Measurements from ENCODE around the gene LACRT.

The LACRT gene

DNA sequence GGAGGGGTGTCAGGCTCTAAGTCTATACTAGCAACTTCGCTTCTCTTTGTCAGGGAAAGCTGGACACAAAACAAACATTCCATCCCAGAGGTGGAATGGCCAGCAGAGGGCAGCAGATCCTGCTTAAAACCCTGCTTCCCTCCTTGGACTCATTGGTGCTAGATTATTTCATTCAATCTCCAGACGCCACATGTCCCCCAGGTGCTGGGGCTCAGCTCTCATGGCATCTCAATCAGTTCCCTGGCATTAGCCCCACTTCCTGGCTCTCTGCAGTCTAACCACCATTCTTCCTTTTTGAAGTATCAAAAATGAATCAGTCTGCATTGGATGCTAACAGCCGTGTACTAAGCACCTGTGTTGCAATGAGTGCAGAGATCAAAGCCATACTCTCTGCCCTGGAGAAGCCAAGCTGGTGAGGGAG is 38.2 kb downstream of the LACRT start:
- no peak for TF ChIP-seq TAF1 (IDR thresholded peaks at IDR 0.05; ENCODE audit: borderline replicate concordance, insufficient read depth, low read length)
- TF ChIP-seq, protein P1, sequence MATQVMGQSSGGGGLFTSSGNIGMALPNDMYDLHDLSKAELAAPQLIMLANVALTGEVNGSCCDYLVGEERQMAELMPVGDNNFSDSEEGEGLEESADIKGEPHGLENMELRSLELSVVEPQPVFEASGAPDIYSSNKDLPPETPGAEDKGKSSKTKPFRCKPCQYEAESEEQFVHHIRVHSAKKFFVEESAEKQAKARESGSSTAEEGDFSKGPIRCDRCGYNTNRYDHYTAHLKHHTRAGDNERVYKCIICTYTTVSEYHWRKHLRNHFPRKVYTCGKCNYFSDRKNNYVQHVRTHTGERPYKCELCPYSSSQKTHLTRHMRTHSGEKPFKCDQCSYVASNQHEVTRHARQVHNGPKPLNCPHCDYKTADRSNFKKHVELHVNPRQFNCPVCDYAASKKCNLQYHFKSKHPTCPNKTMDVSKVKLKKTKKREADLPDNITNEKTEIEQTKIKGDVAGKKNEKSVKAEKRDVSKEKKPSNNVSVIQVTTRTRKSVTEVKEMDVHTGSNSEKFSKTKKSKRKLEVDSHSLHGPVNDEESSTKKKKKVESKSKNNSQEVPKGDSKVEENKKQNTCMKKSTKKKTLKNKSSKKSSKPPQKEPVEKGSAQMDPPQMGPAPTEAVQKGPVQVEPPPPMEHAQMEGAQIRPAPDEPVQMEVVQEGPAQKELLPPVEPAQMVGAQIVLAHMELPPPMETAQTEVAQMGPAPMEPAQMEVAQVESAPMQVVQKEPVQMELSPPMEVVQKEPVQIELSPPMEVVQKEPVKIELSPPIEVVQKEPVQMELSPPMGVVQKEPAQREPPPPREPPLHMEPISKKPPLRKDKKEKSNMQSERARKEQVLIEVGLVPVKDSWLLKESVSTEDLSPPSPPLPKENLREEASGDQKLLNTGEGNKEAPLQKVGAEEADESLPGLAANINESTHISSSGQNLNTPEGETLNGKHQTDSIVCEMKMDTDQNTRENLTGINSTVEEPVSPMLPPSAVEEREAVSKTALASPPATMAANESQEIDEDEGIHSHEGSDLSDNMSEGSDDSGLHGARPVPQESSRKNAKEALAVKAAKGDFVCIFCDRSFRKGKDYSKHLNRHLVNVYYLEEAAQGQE (IDR thresholded peaks at IDR 0.05; ENCODE audit: insufficient read depth in 1 of 2, low read depth in 2 of 2, low read length in 2 of 2) = no peak
- no peak for TF ChIP-seq SIN3A (IDR thresholded peaks at IDR 0.05; ENCODE audit: borderline replicate concordance, insufficient read depth, low read length)
- no peak for TF ChIP-seq FOXP2 (optimal IDR thresholded peaks at IDR 0.05; ENCODE audit: borderline replicate concordance, extremely low read depth, extremely low read length, insufficient read depth)
- no peak for TF ChIP-seq POLR2AphosphoS5 (IDR thresholded peaks at IDR 0.05; ENCODE audit: low read depth, low read length)

DNA sequence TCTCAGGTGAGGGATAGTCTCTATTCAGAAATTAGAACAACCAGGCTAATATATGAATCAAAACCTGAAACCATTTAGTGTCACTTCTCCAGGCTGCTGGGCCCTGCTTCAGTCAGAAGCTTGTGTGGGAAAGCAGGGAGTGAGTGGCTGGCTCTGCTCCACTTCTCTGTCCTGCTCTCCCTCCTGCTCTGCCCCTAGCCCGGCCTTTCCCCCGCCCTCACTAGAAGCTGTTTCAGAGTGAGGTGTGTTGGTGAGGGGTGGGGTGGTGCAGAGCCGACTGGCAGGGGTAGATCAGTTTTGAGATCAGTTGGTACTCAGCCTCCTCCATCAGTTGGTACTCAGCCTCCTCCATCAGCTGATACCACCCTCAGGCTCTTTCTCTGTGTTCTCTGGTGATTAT is 39.2 kb downstream of the LACRT start:
- no peak for TF ChIP-seq POLR2AphosphoS5 (IDR thresholded peaks at IDR 0.05; ENCODE audit: low read depth, low read length)
- TF ChIP-seq SIN3A (IDR thresholded peaks at IDR 0.05; ENCODE audit: borderline replicate concordance, insufficient read depth, low read length) = no peak
- TF ChIP-seq FOXP2 (optimal IDR thresholded peaks at IDR 0.05; ENCODE audit: borderline replicate concordance, extremely low read depth, extremely low read length, insufficient read depth) = no peak

DNA sequence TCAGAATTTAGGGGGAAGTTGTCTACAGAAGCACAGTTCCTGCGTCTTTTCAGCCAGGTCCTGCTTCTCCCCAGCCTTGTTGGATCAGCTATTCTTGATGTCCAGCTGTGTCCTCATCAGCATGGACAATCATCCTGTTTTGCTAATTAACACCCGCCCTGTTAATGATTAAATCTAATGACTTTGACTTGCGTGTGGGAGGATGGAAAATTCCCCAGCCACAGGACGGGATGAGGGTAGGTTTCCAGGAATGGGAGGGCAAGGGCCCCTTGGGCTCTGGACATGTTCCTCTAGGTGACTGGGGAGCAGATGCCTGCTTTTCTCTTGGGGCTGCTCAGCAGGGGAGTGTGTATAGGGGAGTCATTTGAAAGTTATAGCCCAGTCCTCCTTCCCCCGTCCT is 41.0 kb downstream of the LACRT start:
- TF ChIP-seq POLR2AphosphoS5 (IDR thresholded peaks at IDR 0.05; ENCODE audit: low read depth, low read length) = no peak

DNA sequence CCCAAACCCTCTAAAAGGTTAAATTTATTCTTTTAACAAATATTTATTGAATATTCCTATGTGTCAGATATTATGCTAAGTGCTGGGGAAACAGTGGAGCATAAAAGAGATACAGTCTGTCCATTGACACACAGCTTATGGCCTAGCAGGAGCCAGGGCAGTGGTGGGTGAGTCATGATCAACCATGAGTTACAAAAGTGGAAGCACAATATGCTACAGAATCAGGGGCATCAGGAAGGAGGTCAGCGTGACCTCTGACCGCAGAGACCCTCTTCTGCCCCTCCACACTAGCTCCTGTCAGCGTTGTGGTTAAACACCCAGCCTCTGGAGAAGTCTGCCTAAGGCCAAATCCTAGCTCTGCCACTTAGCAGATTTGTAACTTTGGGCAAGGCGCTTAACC is 41.6 kb downstream of the LACRT start:
- no peak for TF ChIP-seq FOXP2 (optimal IDR thresholded peaks at IDR 0.05; ENCODE audit: borderline replicate concordance, extremely low read depth, extremely low read length, insufficient read depth)
- no peak for TF ChIP-seq POLR2AphosphoS5 (IDR thresholded peaks at IDR 0.05; ENCODE audit: low read depth, low read length)
- TF ChIP-seq SIN3A (IDR thresholded peaks at IDR 0.05; ENCODE audit: borderline replicate concordance, insufficient read depth, low read length) = no peak
- TF ChIP-seq TAF1 (IDR thresholded peaks at IDR 0.05; ENCODE audit: borderline replicate concordance, insufficient read depth, low read length) = no peak
- TF ChIP-seq, protein P1 (IDR thresholded peaks at IDR 0.05; ENCODE audit: insufficient read depth in 1 of 2, low read depth in 2 of 2, low read length in 2 of 2) = no peak

DNA sequence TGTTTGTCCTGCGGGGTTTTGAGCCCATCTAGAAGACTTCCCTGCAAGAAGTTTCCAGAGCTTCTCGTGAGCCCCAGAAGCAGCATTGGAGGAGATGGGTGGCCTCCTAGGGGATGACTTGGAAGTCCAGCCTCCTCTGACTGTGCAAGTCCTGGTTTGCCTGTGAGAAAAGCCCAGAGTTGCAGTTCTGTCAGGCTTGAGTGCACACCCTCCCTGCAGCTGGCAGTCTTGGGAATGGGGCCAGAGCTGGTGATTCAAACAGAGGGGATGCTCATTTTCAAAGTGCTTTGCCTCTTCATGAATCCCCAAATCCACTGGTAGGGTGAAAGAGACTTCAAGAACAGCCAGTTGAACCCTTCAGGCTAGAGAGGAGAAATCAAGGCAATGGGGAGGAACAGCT is 42.4 kb downstream of the LACRT start:
- TF ChIP-seq POLR2AphosphoS5 (IDR thresholded peaks at IDR 0.05; ENCODE audit: low read depth, low read length) (no peak), FOXP2 (optimal IDR thresholded peaks at IDR 0.05; ENCODE audit: borderline replicate concordance, extremely low read depth, extremely low read length, insufficient read depth) (no peak), TAF1 (IDR thresholded peaks at IDR 0.05; ENCODE audit: borderline replicate concordance, insufficient read depth, low read length) (no peak), SIN3A (IDR thresholded peaks at IDR 0.05; ENCODE audit: borderline replicate concordance, insufficient read depth, low read length) (no peak)
- TF ChIP-seq, protein P1 (IDR thresholded peaks at IDR 0.05; ENCODE audit: insufficient read depth in 1 of 2, low read depth in 2 of 2, low read length in 2 of 2) = no peak

DNA sequence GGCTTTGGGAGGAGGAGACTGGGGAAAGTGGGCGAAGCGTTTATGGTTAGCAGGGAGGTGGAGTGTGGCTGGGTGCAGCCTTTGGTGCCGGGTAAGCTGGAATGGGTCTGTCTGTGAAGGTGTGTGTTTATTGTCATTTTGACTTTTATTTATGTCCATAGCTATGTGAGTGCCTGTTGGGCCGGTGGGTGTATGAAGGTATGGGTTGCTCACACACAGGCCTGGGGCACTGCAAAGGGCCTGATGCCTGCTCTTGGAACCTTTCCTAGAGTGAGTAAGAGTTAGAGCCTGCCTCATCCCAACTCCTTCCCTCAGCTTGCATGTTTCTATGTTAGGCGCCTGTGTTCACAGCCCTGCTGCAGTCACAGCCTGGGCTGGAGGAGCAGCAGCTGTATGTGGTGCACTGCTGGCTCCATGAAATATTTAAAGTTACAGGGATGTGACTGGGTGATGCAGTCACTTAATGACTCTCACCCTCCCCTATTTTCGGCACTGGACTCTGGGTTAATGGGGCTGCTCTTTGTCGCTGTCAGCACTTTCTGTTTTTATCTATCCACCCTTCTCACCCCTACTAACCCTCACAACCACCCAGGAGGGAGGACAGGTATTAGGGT is 43.6 kb downstream of the LACRT start:
- TF ChIP-seq TAF1 (IDR thresholded peaks at IDR 0.05; ENCODE audit: borderline replicate concordance, insufficient read depth, low read length) = no peak

DNA sequence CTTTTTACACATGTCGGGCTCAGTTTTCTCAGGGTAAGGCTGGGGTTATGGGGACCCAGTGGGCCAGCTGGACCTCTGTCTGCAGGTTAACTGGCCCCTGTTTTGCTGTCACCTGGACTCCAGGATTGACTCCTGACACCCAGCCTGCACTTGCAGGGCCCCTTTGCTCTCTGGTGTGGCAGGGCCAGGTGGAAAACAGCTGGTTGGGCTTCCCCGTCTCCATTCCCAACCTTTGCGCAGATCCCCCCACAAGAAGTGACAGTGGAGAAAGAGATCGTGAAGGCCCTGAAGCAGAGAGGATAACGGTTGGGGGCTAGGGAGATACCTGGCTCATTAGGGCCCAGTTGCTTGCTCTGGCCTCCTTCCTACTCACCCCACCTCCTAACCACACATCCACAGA is 44.7 kb downstream of the LACRT start:
- TF ChIP-seq POLR2AphosphoS5 (IDR thresholded peaks at IDR 0.05; ENCODE audit: low read depth, low read length) (no peak), FOXP2 (optimal IDR thresholded peaks at IDR 0.05; ENCODE audit: borderline replicate concordance, extremely low read depth, extremely low read length, insufficient read depth) (no peak), TAF1 (IDR thresholded peaks at IDR 0.05; ENCODE audit: borderline replicate concordance, insufficient read depth, low read length) (no peak), SIN3A (IDR thresholded peaks at IDR 0.05; ENCODE audit: borderline replicate concordance, insufficient read depth, low read length) (no peak)
- TF ChIP-seq, protein P1 (IDR thresholded peaks at IDR 0.05; ENCODE audit: insufficient read depth in 1 of 2, low read depth in 2 of 2, low read length in 2 of 2) = no peak

Data from PFSK-1 (cell line).